Stomach (tissue), 4 donors: ENCODE measurements around the gene JPH2.

Experiments
- CTCF ChIP-seq, 7 experiments: fragments of 450-650 bp in 4 of 7; fragments of 200-600 bp in 3 of 7; sonication (generic) in 3 of 7; IDR thresholded peaks; one replicate each; pipeline ENCODE4 v1.5.1; 2016 to 2019; ENCODE audit warnings: antibody characterized with exemption in 7 of 7, control low read depth in 2 of 7, mild to moderate bottlenecking in 1 of 7
- POLR2AphosphoS5 ChIP-seq, 3 donors: sonication (generic); formaldehyde crosslinking; IDR thresholded peaks; one replicate each; pipeline ENCODE4 v1.6.1; 2016; ENCODE audit warnings: antibody characterized with exemption in 3 of 3

DNA sequence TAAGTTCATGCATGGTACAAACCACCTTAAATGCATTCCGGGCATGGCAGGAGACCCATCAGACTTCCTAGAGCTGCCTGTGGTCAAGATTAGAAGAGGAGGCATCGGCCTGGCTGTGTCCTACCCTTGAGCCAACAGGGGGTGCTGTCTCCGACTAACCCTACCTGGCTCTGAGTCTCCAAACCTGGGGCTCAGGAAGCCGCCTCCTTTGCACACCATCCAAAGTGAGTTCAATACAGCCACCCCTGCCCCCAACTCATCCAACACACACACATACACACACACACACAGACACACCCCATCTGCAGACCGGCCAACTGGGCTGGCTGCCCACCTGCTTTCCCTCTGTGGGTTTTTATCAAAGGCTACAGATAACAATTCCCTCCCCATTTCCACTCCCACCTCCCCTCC, 77.0 kb downstream of the JPH2 start:
- TF ChIP-seq CTCF (IDR thresholded peaks at IDR 0.05) (peak in 1 of 7 experiments; percentile 8), POLR2AphosphoS5 (IDR thresholded peaks at IDR 0.05) (no peak)
